GM12873 (cell line): ENCODE data around the gene CDK5RAP1.

Source experiments
- CTCF ChIP-seq: IDR thresholded peaks from 2 replicates; pipeline ENCODE4 v1.5.1; 2012; ENCODE audit warnings: low read depth, mild to moderate bottlenecking, moderate library complexity, low read length, control low read depth; ENCODE audit not compliant: insufficient read depth; ENCODE audit errors: missing control alignments

Gene CDK5RAP1

DNA sequence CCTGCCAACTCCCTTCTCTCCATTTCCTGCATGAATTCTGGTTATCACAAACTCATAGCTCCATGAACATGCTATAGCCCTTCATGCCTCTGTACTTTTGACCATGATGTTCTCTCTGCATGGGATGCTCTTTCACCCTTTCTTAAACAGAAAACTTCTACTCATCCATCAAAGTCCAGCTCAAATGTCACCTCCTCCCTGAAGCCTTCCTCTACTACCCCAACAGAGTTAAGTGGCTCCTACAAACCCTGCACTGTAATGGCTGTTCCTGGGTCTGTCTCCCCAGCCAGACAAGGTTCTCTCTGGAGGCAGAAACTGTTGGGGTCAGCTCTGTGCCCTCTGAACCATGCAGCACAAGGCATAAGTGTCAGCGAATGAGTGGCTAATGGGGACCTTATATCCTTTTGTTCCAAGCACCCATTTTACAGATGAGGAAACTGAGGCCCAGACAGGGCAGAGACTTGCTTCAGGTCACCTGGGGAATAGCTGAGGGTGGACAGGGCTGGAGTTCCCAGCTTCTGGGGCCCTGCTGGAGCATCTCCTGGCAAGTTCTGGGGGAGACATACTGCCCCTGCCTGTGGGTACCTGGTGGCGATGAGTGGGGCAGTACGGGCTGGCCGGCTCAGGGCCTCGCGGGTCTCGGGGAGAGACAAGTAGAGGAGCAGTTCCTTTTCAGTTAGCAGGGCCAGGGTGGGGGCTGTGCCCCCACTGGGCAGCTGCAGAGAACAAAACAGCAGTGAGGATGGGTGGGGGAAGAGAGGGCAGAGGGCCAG, 10.6 kb upstream of the CDK5RAP1 start:
- no peak for TF ChIP-seq CTCF

- no peak for TF ChIP-seq CTCF
Measured at GRCh38 chr20:33411242-33411641, 9.9 kb upstream of the CDK5RAP1 start.

GRCh38 chr20:33410081-33410742, 8.9 kb upstream of the CDK5RAP1 start:
- TF ChIP-seq CTCF: no peak

- no peak for TF ChIP-seq CTCF
Measured at GRCh38 chr20:33408716-33409654, 7.7 kb upstream of the CDK5RAP1 start.

DNA sequence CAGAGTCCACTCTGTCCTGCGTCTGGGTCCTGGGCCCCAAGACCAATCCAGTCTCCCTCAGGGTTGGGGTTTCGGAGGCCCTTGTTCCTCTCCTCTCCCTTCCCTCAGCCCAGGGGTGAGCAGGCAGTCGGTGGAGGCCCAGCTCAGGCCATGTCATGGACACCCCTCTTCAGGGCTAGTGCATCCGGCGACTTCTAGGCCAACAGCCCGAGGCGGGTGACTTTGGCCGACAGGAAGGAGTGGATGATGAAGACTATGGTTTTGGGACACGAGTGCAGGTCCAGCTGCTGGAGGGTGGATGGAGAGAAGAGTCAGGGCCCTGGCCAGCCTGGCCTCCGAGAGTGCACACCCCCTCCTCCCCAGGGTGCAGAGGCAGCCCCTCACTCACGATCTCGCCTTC, 7.0 kb upstream of the CDK5RAP1 start:
- TF ChIP-seq CTCF: no peak

- no peak for TF ChIP-seq CTCF
Measured at GRCh38 chr20:33407796-33408195, 6.5 kb upstream of the CDK5RAP1 start.

DNA sequence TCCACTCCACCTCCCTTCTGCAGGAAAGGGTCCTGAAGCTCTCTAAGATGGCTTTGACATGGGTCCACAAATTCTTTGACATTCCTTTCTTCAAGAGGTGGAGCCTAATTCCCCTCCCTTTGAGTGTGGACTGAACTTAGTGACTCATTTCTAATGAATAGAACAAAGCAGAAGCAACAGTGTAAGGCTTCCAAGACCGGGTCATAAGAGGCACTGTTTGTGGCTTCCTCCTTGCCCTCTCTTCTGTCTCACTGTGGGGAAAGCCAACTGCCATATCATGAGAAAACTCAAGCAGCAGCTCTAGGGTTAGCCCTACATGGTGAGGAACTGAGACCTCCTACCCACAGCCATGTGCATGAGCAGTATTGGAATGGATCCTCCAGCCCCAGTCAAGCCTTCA, 5.9 kb upstream of the CDK5RAP1 start:
- TF ChIP-seq CTCF: no peak
